Naive B cell (primary cell): ENCODE measurements around the gene DEPDC1. TPM values are rescaled to one million over a fixed set of nuclear protein-coding genes. Genes with fewer than 3 reads are reported as not detected.

Experiments
- ATAC-seq, 2 donors: fragments of 150-1000 bp; cut with Tn5 transposase; 2 replicates each; pipeline ENCODE4 v1.10.0; 2021; ENCODE audit warnings: low read depth in 2 of 2, mild to moderate bottlenecking in 2 of 2, moderate library complexity in 2 of 2
- DNase-seq: peaks from one replicate; pipeline ENCODE4 v3.0.0; 2022
- H3K27ac Mint-ChIP-seq, 6 donors: one replicate each; pipeline ENCODE4 v1.8.0; 2020 to 2022; ENCODE audit warnings: mild to moderate bottlenecking in 6 of 6, mixed read lengths in 6 of 6, moderate library complexity in 5 of 6, inconsistent platforms in 2 of 6
- H3K27me3 Mint-ChIP-seq, 3 donors: one replicate each; pipeline ENCODE4 v1.8.0; 2021 to 2022; ENCODE audit warnings: mixed read lengths in 3 of 3, mild to moderate bottlenecking in 1 of 3
- H3K36me3 Mint-ChIP-seq, 2 donors: one replicate each; pipeline ENCODE4 v1.8.0; 2020 to 2022; ENCODE audit warnings: mixed read lengths in 2 of 2, inconsistent platforms in 1 of 2, mild to moderate bottlenecking in 1 of 2
- H3K4me1 Mint-ChIP-seq, 3 donors: one replicate each; pipeline ENCODE4 v1.8.0; 2020 to 2022; ENCODE audit warnings: mixed read lengths in 3 of 3, inconsistent platforms in 1 of 3, mild to moderate bottlenecking in 1 of 3, moderate library complexity in 1 of 3
- H3K4me3 Mint-ChIP-seq, 8 donors: one replicate each; pipeline ENCODE4 v1.8.0; 2020 to 2022; ENCODE audit warnings: mild to moderate bottlenecking in 8 of 8, mixed read lengths in 8 of 8, moderate library complexity in 8 of 8, inconsistent platforms in 2 of 8
- H3K9me3 Mint-ChIP-seq, 7 donors: one replicate each; pipeline ENCODE4 v1.8.0; 2020 to 2022; ENCODE audit warnings: mixed read lengths in 7 of 7, mild to moderate bottlenecking in 5 of 7, inconsistent platforms in 2 of 7, moderate library complexity in 1 of 7
- polyA plus RNA-seq, 6 donors: library from polyadenylated mRNA; unstranded; fragments of 300-500 nt; fragmentation: Illumina TruSeq; gene quantifications; one replicate each; pipeline ENCODE4 v1.2.3, GENCODE V29; 2021; ENCODE audit warnings: low read depth in 6 of 6

DEPDC1 gene
- polyA plus RNA-seq, 6 donors from 2014 or later: not detected

DNA sequence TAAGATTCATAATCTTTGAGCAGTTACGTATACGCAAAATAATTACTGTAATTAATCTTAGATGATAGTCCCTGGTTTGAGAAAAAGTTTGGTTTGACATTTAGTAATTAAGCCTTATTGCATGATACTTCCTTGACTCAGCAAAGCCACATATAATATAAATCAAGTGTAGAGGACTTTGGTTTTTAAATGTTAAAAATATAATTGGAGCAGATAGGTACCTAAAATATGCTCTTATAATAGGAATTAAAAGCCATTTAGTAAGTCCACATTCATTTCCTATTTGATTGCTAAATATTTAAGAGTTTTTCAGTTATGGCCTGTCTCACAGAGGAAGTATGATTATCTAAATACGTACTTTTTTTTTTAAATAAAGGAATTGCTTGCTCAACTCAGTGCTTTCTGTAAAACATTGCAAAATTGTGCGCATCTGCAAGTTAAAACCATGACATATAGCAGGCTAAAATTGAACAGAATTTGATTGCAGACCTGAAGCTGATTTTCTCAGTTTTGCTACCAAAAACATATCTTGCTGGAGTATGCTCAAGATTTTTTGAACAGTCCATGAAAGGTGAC is 67.6 kb downstream of the DEPDC1 start:
- Mint-ChIP-seq H3K4me3 (no peak overlapping the region), H3K36me3 (no peaks in the 10 kb centered on the region), H3K9me3 (no peaks in the 10 kb centered on the region), H3K4me1 (no peaks in the 10 kb centered on the region), H3K27me3 (peaks cover 0 to 8% (median 3%) of the 10 kb centered on the region in 3 donors), H3K27ac (no peak overlapping the region)
- no peak for DNase-seq
- ATAC-seq: no peak

DNA sequence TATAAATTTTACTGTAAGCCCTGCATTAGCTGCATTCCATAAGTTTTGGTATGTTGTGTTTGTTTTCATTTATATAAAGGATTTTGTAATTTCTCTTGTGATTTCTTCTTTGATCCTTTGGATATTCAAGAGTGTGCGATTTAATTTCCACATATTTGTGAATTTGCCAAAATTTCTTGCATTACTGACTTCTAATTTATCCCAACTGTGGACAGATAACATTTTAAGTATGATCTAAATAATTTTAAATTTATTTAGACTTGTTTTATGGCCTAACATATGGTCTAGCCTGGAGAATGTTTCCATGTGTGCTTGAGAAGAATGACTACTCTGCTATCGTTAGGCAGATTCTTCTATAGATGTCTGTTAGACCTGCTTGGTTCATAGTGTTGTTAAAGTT is 70.3 kb downstream of the DEPDC1 start:
- ATAC-seq: no peak
- Mint-ChIP-seq H3K36me3 (no peaks in the 10 kb centered on the region), H3K4me1 (no peaks in the 10 kb centered on the region), H3K4me3 (no peak overlapping the region), H3K9me3 (peaks cover 0 to 4% (median 0%) of the 10 kb centered on the region in 7 donors), H3K27me3 (peaks cover 4 to 8% (median 6%) of the 10 kb centered on the region in 3 donors), H3K27ac (no peak overlapping the region)
- DNase-seq: no peak

Other genes starting within 250 kb of the DEPDC1 start
- gene RPE65, start 47.1 kb downstream of the DEPDC1 start, polyA plus RNA-seq: not detected